ENCODE measurements around the gene TPRX2. TPM values are rescaled to one million over a fixed set of nuclear protein-coding genes. Genes with fewer than 3 reads are reported as not detected.

Gene TPRX2
- total RNA-seq: not detected

GRCh38 chr19:47858646-47859285, at the start of gene TPRX2:
TPRX2 (plus strand) TSS chr19:47859235; CDS start chr19:47859247, 12 bp downstream.

GRCh38 chr19:47821460-47822020, 37.5 kb upstream of the TPRX2 start, which contains the start of gene CRX:
CRX (plus strand) TSS chr19:47821937; CDS start chr19:47834444, 12,507 bp downstream.

GRCh38 chr19:47886010-47886559, 27.1 kb downstream of the TPRX2 start, which contains the start of gene SULT2A1:
SULT2A1 (minus strand) TSS chr19:47886315; CDS start chr19:47886257, 58 bp downstream.

Other genes starting within 250 kb of the TPRX2 start
- 1.3 TPM for gene EHD2, start 145.8 kb upstream of the TPRX2 start, total RNA-seq
- gene NOP53, start 113.7 kb upstream of the TPRX2 start, total RNA-seq: 55.1 TPM
- 191 TPM for gene SELENOW, start 80.5 kb upstream of the TPRX2 start, total RNA-seq
- not detected for gene TPRX1, start 54.7 kb upstream of the TPRX2 start, total RNA-seq
- gene CRX, start 37.3 kb upstream of the TPRX2 start, total RNA-seq: not detected
- gene SULT2A1, start 27.1 kb downstream of the TPRX2 start, total RNA-seq: not detected
- gene BSPH1, start 132.9 kb downstream of the TPRX2 start, total RNA-seq: not detected
- gene ELSPBP1, start 135.4 kb downstream of the TPRX2 start, total RNA-seq: not detected
- not detected for gene CABP5, start 184.8 kb downstream of the TPRX2 start, total RNA-seq

All from parietal lobe (tissue), 1 donor.